ENCODE data around the gene ANKS3. TPM values are rescaled to one million over a fixed set of nuclear protein-coding genes. Genes with fewer than 3 reads are reported as not detected.
"Not testable (repeated sequence)": the region's sequence is repeated elsewhere in the genome, so short reads cannot be mapped to it uniquely, and the experiment has no call there.

Gene ANKS3
- total and polyA plus RNA-seq, 9 donors, result 12.0 to 19.6 (median 16.3) TPM

DNA sequence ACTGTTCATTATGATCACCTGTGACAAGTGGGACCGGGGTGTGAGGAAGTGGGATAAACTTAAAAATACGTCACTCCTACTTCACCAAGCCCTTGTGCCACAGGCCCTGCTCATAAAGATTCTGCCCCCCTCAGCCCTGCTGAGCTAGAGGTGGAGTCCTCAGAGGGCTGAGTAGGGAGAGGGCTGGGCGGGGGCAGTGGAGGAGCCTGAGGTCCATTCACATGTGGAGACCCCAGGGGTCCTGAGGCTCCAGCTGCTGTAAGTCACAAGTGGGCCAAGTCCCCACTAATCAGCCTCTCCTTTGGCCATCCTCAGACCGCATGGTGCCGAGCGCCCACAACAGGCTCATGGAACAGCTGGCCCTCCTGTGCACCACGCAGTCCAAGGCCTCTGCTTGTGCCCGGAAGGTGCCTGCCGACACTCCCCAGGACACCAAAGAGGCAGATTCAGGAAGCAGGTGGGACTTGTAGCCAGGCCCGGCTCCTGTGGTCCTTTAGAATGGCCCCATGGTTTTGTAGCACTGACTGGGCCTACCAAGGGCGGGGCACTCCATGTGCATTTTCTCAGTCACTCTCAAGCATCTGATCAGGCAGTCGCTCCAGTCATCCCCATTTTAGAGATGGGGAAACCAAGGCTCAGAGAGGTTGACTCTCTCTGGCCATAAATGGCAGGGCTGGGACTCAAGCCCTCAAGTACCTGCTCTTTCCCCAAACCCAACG lies 10.6 kb upstream of the ANKS3 start:
- no peak for DNase-seq
- H3K27ac ChIP-seq (ENCODE audit: low read length), result no peak overlapping the region
- 69% methylated on average over 10 of the region's 13 CpGs for WGBS (ENCODE audit: insufficient coverage)
- peaks cover 16% of the 10 kb centered on the region for H3K4me1 ChIP-seq (ENCODE audit: control insufficient read depth, insufficient read depth, low read length)
- H3K36me3 ChIP-seq (ENCODE audit: control insufficient read depth, insufficient read depth, low read length), result peaks cover 11% of the 10 kb centered on the region
- H3K9me3 ChIP-seq (replicated peaks; ENCODE audit: control insufficient read depth, low read depth, low read length), result no peaks in the 10 kb centered on the region
- H3K27me3 ChIP-seq (ENCODE audit: control insufficient read depth, insufficient read depth, low read length), result no peaks in the 10 kb centered on the region
- H3K4me3 ChIP-seq (ENCODE audit: low read length), result no peak overlapping the region

DNA sequence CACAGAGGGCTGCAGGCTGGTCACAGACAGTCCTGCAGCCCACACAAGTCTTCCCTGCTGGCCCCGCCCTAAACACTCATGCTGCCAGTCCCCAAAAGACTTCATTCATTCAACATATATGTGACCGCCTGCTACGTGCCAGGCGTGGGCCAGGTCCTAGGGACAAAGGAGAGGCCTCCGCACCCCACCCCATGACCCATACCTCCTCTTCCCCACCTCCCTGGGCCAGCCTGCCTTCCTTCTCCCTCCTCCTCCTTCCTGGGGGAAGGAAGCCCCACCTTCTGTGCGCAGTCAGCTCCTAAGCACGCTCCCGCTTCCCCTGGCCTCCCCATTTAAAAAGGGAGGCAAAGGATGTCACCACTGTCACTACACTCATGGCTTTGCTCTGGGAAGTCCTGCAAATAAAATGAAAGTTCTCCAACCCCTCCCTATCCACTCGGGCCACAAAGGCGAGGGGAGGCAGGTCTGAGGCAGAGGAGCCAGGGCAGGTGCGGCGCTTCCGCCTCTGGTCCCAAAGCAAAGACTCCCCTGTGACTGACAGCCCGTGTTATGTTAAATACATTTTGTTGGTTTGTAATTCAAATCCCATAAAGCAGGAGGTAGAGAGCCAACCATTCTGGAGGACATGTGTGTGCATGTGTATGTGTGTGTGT lies 9.3 kb upstream of the ANKS3 start:
- WGBS (ENCODE audit: insufficient coverage), result 31% methylated on average over 13 of the region's 14 CpGs
- Histone ChIP-seq H3K4me1 (ENCODE audit: control insufficient read depth, insufficient read depth, low read length) (peaks cover 16% of the 10 kb centered on the region), H3K4me3 (ENCODE audit: low read length) (no peak overlapping the region), H3K9me3 (replicated peaks; ENCODE audit: control insufficient read depth, low read depth, low read length) (no peaks in the 10 kb centered on the region), H3K27me3 (ENCODE audit: control insufficient read depth, insufficient read depth, low read length) (no peaks in the 10 kb centered on the region), H3K36me3 (ENCODE audit: control insufficient read depth, insufficient read depth, low read length) (peaks cover under 1% of the 10 kb centered on the region), H3K27ac (ENCODE audit: low read length) (no peak overlapping the region)
- no peak for DNase-seq

DNA sequence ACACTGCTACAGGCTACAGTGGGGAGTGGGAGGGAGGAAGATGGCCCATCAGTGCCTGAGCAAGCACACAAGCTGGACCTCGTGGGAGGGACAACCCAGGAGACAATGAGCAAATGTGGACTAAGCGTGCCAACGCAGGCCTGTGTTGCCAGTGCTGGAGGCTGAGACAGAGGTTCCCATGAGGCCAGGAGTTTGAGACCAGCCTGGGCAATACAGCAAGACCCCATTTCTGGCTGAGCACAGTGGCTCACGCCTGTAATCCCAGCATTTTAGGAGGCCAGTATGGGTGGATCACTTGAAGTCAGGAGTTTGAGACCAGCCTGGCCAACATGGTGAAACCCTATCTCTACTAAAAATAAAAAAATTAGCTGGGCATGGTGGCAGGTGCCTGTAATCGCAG lies 4.3 kb upstream of the ANKS3 start:
- WGBS (ENCODE audit: insufficient coverage), result 84% methylated on average over 3 of the region's 5 CpGs
- H3K27ac ChIP-seq (ENCODE audit: low read length); H3K9me3 ChIP-seq (replicated peaks; ENCODE audit: control insufficient read depth, low read depth, low read length); H3K4me3 ChIP-seq (ENCODE audit: low read length); DNase-seq; H3K36me3 ChIP-seq (ENCODE audit: control insufficient read depth, insufficient read depth, low read length); H3K27me3 ChIP-seq (ENCODE audit: control insufficient read depth, insufficient read depth, low read length): not testable (repeated sequence)
- H3K4me1 ChIP-seq (ENCODE audit: control insufficient read depth, insufficient read depth, low read length), result peaks cover 16% of the 10 kb centered on the region

DNA sequence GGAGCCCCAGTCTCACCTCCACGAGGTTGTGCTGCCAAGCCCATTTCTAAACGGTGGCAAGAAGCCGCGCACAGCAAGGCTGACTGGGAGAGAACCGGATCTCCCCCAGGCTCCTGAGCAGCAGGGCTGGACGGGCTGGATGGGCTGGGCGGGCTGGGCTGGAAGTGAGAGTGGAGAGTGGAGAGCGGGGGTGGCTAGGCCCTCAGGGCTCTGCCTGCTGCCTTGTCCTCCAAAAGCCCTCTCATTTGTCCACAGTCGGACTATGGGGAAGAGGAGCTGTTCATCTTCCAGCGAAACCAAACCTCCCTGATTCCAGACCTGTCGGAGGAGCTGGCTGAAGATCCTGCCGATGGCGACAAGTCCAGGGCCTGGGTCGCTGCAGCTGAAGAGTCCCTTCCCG lies 3.5 kb upstream of the ANKS3 start:
- Histone ChIP-seq H3K27ac (ENCODE audit: low read length) (no peak overlapping the region), H3K36me3 (ENCODE audit: control insufficient read depth, insufficient read depth, low read length) (no peaks in the 10 kb centered on the region), H3K4me3 (ENCODE audit: low read length) (no peak overlapping the region), H3K9me3 (replicated peaks; ENCODE audit: control insufficient read depth, low read depth, low read length) (no peaks in the 10 kb centered on the region), H3K4me1 (ENCODE audit: control insufficient read depth, insufficient read depth, low read length) (peaks cover 12% of the 10 kb centered on the region), H3K27me3 (ENCODE audit: control insufficient read depth, insufficient read depth, low read length) (no peaks in the 10 kb centered on the region)
- no peak for DNase-seq
- WGBS (ENCODE audit: insufficient coverage), result 86% methylated on average over 7 of the region's 15 CpGs

DNA sequence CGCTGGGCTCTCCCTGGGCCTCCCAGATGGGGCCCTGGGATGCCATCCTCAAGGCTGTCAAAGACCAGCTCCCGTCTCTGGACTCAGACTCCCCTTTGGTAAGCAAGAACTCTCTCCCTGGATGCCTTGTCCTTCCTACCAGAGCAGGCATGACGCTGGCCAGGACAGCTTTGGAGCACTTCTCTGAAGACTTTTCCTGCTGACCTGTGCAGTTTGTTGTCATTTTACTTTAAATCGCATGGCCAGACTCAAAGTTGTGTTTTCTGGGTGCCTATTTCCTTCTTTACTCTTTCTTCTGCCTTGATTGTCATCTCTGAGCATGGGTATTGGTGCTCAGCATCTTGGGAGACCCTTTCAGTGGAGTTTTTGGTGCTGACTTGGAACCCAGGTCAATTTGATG lies 2.5 kb upstream of the ANKS3 start:
- no peaks in the 10 kb centered on the region for H3K36me3 ChIP-seq (ENCODE audit: control insufficient read depth, insufficient read depth, low read length)
- no peak for DNase-seq
- peaks cover 12% of the 10 kb centered on the region for H3K4me1 ChIP-seq (ENCODE audit: control insufficient read depth, insufficient read depth, low read length)
- H3K9me3 ChIP-seq (replicated peaks; ENCODE audit: control insufficient read depth, low read depth, low read length), result no peaks in the 10 kb centered on the region
- H3K27me3 ChIP-seq (ENCODE audit: control insufficient read depth, insufficient read depth, low read length), result no peaks in the 10 kb centered on the region
- WGBS (ENCODE audit: insufficient coverage), result 84% methylated on average over 4 of the region's 4 CpGs
- no peak overlapping the region for H3K4me3 ChIP-seq (ENCODE audit: low read length)
- no peak overlapping the region for H3K27ac ChIP-seq (ENCODE audit: low read length)

DNA sequence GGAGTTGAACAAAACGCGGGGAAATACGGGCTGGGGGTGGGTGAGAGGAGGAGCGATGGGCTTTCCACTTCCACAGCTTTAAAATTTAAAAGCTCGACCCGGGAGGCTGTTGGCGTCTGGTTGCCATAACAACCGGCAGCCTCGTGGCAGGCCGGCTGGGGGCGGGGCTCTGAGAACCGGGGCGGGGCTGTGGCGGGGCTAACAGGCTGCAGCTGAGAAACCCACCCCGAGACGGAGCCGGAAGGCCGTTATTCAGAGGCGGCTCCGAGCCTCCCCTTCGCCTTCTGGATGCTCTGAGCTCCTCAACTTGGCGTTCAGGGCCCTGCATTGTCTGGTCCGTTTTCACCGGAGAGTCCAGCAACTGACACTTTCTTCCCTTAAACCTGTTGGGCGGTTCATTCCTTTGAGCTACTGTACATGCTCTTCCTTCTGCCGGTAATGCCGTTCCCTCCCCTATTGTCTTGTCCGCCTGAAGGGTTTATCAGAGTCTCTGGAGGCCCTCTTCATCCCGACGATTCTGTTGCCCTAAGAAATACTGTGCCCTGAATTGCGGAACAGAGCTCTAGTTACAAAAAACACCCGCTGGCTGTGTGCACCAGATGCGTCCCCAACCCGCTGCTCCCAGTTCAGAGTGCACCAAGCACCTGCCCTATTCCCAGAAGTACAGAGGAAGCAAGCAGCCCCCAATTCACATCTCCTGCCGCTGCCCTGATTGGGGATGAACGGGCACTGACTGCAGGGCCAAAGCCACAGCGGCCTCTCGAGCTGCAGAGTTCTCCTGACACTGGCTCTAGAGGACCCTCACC lies 862 bp upstream of the ANKS3 start:
- Histone ChIP-seq H3K4me1 (ENCODE audit: control insufficient read depth, insufficient read depth, low read length) (peaks cover 12% of the 10 kb centered on the region), H3K36me3 (ENCODE audit: control insufficient read depth, insufficient read depth, low read length) (peaks cover 12% of the 10 kb centered on the region), H3K9me3 (replicated peaks; ENCODE audit: control insufficient read depth, low read depth, low read length) (no peaks in the 10 kb centered on the region), H3K27me3 (ENCODE audit: control insufficient read depth, insufficient read depth, low read length) (no peaks in the 10 kb centered on the region), H3K27ac (ENCODE audit: low read length) (peak overlapping the region; percentile 96), H3K4me3 (ENCODE audit: low read length) (peak overlapping the region; percentile 99)
- WGBS (ENCODE audit: insufficient coverage), result 5% methylated on average over 30 of the region's 38 CpGs
- DNase-seq, result peak; percentile 94

DNA sequence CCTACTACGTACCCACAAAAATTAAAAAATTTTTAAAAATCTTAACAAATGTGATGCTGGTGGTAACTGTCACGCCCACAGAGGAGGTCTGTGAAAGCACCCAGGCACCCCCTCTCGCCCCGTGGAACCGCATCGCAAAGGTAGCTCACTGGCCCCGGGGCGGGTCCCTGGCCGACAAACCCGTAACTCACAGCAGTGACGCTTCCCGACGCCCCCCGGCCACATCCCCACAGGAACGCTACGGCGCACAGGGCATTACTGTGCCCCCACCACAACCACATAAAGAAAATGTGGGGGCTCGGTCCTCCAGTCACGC lies 366 bp downstream of the ANKS3 start:
- Histone ChIP-seq H3K4me3 (ENCODE audit: low read length) (peak overlapping the region; percentile 99), H3K36me3 (ENCODE audit: control insufficient read depth, insufficient read depth, low read length) (peaks cover 22% of the 10 kb centered on the region), H3K27ac (ENCODE audit: low read length) (peak overlapping the region; percentile 69), H3K27me3 (ENCODE audit: control insufficient read depth, insufficient read depth, low read length) (no peaks in the 10 kb centered on the region), H3K9me3 (replicated peaks; ENCODE audit: control insufficient read depth, low read depth, low read length) (no peaks in the 10 kb centered on the region), H3K4me1 (ENCODE audit: control insufficient read depth, insufficient read depth, low read length) (peaks cover 12% of the 10 kb centered on the region)
- no peak for DNase-seq
- WGBS (ENCODE audit: insufficient coverage), result 0% methylated on average over 14 of the region's 19 CpGs

DNA sequence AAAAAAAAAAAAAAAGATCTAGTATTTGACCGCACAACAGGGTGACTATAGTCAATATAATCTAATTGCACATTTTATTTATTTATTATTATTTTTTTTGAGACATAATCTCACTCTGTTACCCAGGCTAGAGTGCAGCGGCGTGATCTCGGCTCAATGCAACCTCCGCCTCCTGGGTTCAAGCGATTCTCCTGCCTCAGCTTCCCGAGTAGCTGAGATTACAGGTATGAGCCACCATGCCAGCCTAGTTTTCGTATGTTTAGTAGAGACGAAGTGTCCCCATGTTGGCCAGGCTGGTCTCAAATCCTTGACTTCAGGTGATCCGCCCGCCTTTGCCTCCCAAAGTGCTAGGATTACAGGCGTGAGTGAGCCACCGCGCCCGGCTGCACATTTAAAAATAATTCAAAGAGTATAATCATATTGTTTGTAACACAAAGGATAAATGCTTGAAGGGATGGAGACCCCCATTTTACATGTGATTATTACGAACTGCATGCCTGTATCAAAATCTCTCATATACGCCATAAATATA lies 794 bp downstream of the ANKS3 start:
- H3K27ac ChIP-seq (ENCODE audit: low read length), result no peak overlapping the region
- H3K4me3 ChIP-seq (ENCODE audit: low read length), result peak overlapping the region; percentile 99
- WGBS (ENCODE audit: insufficient coverage), result 14% methylated on average over 8 of the region's 17 CpGs

DNA sequence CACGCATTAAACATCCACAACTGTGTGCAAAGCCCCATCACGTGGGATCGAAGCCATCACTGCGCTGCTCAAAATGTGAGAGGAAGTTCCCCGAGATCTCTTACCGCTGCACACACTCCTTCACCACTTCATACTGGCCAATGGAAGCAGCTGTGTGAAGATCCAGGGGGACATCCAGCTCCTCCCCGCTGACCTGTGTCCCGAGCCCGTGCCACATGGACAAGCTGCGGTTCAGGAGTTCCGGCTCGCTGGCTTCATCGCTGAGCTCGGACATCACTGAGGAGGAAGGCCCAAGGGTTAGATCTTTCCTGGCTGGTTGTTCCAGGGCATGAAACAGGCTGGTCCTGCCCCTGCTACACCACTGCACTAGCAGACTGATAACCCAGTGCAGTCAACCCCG lies 4.2 kb downstream of the ANKS3 start:
- 87% methylated on average over 14 of the region's 15 CpGs for WGBS (ENCODE audit: insufficient coverage)
- H3K36me3 ChIP-seq (ENCODE audit: control insufficient read depth, insufficient read depth, low read length), result peaks cover 50% of the 10 kb centered on the region

More for the DNA sequence above, 794 bp downstream of the ANKS3 start:
- H3K27me3 ChIP-seq (ENCODE audit: control insufficient read depth, insufficient read depth, low read length), result no peaks in the 10 kb centered on the region
- no peak for DNase-seq
- peaks cover 12% of the 10 kb centered on the region for H3K4me1 ChIP-seq (ENCODE audit: control insufficient read depth, insufficient read depth, low read length)
- H3K36me3 ChIP-seq (ENCODE audit: control insufficient read depth, insufficient read depth, low read length), result peaks cover 27% of the 10 kb centered on the region
- no peaks in the 10 kb centered on the region for H3K9me3 ChIP-seq (replicated peaks; ENCODE audit: control insufficient read depth, low read depth, low read length)

DNA sequence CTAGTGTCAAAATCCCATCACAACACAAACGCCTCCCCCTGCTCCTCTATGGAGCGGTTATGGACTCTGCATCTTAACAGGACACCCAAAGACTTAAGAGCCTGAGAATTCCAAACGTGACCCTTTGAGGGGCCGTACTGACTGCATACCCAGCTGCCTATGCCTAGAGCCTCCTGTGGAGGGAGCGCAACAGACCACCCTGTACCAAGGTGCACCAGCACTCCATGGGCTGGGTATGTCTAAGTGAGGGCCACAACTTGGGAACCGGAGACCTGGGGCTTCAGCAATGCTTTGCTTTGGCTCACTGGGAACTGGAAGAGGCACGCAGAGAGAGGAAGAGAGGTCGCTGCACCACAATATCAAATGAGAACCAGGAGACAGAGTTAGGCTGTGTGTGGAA lies 5.4 kb downstream of the ANKS3 start:
- H3K36me3 ChIP-seq (ENCODE audit: control insufficient read depth, insufficient read depth, low read length), result peaks cover 51% of the 10 kb centered on the region
- DNase-seq, result no peak
- WGBS (ENCODE audit: insufficient coverage), result 95% methylated on average over 6 of the region's 8 CpGs

More for the DNA sequence above, 4.2 kb downstream of the ANKS3 start:
- H3K4me1 ChIP-seq (ENCODE audit: control insufficient read depth, insufficient read depth, low read length), result peaks cover 4% of the 10 kb centered on the region
- H3K4me3 ChIP-seq (ENCODE audit: low read length), result no peak overlapping the region
- no peak for DNase-seq
- no peaks in the 10 kb centered on the region for H3K27me3 ChIP-seq (ENCODE audit: control insufficient read depth, insufficient read depth, low read length)
- no peak overlapping the region for H3K27ac ChIP-seq (ENCODE audit: low read length)
- no peaks in the 10 kb centered on the region for H3K9me3 ChIP-seq (replicated peaks; ENCODE audit: control insufficient read depth, low read depth, low read length)

More for the DNA sequence above, 5.4 kb downstream of the ANKS3 start:
- H3K27me3 ChIP-seq (ENCODE audit: control insufficient read depth, insufficient read depth, low read length), result no peaks in the 10 kb centered on the region
- no peaks in the 10 kb centered on the region for H3K9me3 ChIP-seq (replicated peaks; ENCODE audit: control insufficient read depth, low read depth, low read length)
- no peak overlapping the region for H3K27ac ChIP-seq (ENCODE audit: low read length)
- no peak overlapping the region for H3K4me3 ChIP-seq (ENCODE audit: low read length)
- H3K4me1 ChIP-seq (ENCODE audit: control insufficient read depth, insufficient read depth, low read length), result peaks cover 3% of the 10 kb centered on the region
